Kidney tubule cell (primary cell): ENCODE data around the gene MIF.
"Not testable (repeated sequence)": the region's sequence is repeated elsewhere in the genome, so short reads cannot be mapped to it uniquely, and the experiment has no call there.

ENCODE experiments used
- DNase-seq: peaks from one replicate; pipeline ENCODE4 v3.0.0-alpha.2; 2018; ENCODE audit warnings: low spot score

Gene MIF

DNA sequence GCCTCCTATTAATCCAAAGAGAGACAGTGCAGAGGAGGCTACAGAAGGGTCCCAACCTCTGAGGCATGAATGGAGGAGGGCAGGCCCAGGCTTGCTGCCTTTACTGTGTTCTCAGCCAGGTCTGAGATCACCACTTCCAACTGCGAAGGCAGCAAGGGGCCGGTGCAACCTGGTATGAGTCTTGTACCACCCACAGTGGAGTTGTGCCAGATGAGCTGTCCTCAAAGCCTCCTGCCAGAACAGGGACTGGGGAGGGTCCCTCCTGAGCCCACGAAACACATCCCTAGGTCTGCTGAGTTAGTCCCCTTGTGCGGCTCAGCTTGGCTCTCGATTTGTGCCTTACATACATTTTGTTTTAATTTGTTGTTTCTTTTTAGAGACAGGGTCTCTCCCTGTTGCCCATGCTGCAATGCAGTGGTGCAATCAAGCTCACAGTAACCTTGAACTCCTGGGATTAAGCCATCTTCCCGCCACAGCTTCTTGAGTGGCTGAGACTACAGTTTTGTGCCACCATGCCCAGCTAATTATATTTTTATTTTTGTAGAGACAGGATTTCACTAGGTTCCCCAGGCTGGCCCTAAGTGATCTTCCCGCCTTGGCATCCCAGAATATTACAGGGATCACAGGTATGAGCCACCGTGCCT, 9.3 kb downstream of the MIF start:
- DNase-seq: no peak

GRCh38 chr22:23904573-23905254, 10.5 kb downstream of the MIF start:
- no peak for DNase-seq

GRCh38 chr22:23906641-23907040, 12.5 kb downstream of the MIF start:
- no peak for DNase-seq

GRCh38 chr22:23907423-23907822, 13.2 kb downstream of the MIF start:
- DNase-seq: not testable (repeated sequence)

GRCh38 chr22:23908587-23909205, 14.5 kb downstream of the MIF start:
- no peak for DNase-seq

- no peak for DNase-seq
These were observed 15.2 kb downstream of the MIF start for GRCh38 chr22:23909296-23909898.

- DNase-seq: no peak
These were observed 16.5 kb downstream of the MIF start for GRCh38 chr22:23910496-23911190.

- no peak for DNase-seq
These were observed 17.3 kb downstream of the MIF start for GRCh38 chr22:23911318-23911980.

DNA sequence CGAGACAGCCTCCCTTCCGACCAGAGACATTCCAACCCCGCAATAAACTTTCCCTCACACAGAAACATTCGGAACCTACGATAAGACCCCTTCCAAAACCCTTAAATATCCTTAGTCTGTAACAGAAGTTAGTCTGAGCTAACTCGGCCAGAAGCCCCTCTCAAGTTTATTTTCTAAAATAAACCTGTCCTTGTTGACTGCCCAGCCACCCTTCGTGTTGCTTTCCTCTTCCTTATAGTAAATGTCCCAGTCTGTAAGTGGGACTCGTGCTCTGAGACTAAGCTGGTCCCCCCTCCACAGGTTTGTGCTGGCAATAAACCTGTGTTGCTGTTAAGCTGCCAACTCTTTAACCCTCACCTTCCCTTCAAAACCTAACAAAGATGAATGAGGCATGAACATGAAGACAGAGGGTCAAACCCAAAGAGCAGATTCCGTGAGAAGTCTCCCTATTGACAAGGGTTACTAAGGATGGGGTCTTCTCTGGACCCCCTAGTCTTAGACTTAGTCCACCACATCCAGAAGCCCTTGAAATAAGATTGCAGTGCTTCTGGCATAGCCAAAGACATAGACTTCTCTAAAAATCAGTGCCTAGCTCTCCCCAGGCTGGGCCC, 18.2 kb downstream of the MIF start:
- no peak for DNase-seq

GRCh38 chr22:23913306-23913660, 19.1 kb downstream of the MIF start:
- DNase-seq: no peak

- DNase-seq: peak; percentile 99
These were observed 19.6 kb downstream of the MIF start for GRCh38 chr22:23913661-23914353.

GRCh38 chr22:23915290-23915689, 21.1 kb downstream of the MIF start:
- DNase-seq: no peak

DNA sequence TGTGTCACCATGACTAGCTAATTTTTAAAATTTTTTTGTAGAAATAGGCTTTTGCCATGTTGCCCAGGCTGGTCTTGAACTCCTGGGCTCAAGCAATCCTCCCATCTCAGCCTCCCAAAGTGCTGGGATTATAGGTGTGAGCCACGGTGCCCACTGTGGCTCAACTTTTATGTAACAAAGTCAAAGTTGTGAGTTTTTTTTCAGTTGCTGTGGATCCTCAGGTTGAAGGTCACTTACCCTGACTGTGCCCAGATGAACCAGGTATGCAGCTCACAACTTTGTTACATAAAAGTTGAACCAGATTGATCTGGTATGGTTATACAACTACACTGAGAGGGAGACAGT, 26.1 kb downstream of the MIF start:
- not testable (repeated sequence) for DNase-seq

DNA sequence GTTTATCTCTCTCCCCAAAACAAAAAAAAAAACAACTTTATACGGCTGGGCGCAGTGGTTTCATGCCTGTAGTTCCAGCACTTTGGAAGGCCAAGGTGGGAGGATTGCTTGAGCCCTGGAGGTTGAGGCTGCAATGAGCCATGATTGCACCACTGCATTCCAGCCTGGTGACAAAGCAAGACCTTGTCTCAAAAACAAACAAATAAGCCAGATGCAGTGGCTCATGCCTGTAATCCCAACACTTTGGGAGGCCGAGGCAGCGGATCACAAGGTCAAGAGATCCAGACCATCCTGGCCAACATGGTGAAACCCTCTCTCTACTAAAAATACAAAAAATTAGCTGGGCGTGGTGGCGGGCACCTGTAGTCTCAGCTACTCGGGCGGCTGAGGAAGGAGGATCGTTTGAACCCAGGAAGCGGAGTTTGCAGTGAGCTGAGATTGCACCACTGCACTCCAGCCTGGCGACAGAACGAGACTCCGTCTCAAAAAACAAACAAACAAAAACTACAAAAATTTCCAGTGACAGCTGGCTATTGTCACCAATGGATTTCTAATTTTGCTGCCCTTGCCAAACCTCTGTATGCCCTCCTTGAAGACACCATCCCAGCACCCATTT, 27.5 kb downstream of the MIF start:
- DNase-seq: not testable (repeated sequence)

GRCh38 chr22:23922921-23923320, 28.7 kb downstream of the MIF start:
- DNase-seq: no peak

GRCh38 chr22:23925020-23925606, 30.9 kb downstream of the MIF start:
- DNase-seq: no peak

GRCh38 chr22:23926561-23926960, 32.4 kb downstream of the MIF start:
- no peak for DNase-seq

GRCh38 chr22:23938328-23939016, 44.3 kb downstream of the MIF start:
- no peak for DNase-seq

- no peak for DNase-seq
These were observed 44.8 kb downstream of the MIF start for GRCh38 chr22:23939017-23939357.

DNA sequence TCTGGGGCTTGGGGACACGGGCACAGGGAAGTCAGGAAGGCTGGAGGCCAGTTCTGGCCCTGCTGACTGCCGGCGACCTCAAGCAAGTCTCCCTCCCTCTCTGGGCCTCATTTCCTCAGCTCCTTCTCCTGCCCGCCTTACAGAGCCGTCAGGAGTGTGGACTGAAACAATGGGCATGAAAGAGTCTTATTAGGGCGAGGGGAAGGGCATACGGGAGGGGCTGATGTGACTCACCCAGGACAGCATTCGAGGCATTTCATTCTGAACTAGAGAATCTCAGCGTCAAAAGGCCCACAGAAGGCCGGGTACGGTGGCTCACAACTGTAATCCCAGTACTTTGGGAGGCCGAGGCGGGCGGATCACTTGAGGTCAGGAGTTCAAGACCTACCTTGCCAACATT, 46.0 kb downstream of the MIF start:
- not testable (repeated sequence) for DNase-seq
